ENCODE results near the gene EXOSC7.

GRCh38 chr3:45000823-45001222 lies 24.8 kb downstream of the EXOSC7 start:
- TF ChIP-seq CTCF (IDR thresholded peaks at IDR 0.05) (no peak), POLR2A (IDR thresholded peaks at IDR 0.05) (no peak), POLR2AphosphoS5 (IDR thresholded peaks at IDR 0.05; ENCODE audit: insufficient read depth in 1 of 2, low read depth in 1 of 2) (no peak)
